Karpas-422 (cell line): ENCODE data around the gene CDCA8. TPM values are rescaled to one million over a fixed set of nuclear protein-coding genes. Genes with fewer than 3 reads are reported as not detected.
"Not testable (repeated sequence)": the region's sequence is repeated elsewhere in the genome, so short reads cannot be mapped to it uniquely, and the experiment has no call there.

ENCODE experiments used
- DNase-seq: peaks from one replicate; pipeline ENCODE4 v3.0.0-alpha.2; 2015
- H2AFZ ChIP-seq: fragments of 200-600 bp; sonication (generic); 2 replicates; pipeline ENCODE4 v1.6.1; 2014; ENCODE audit warnings: antibody characterized with exemption, low read length, mixed read lengths
- H3K27ac ChIP-seq: fragments of 200-600 bp; sonication (generic); 2 replicates; pipeline ENCODE4 v1.5.1; 2014; ENCODE audit warnings: mild to moderate bottlenecking, low read length, moderate library complexity
- H3K27me3 ChIP-seq: fragments of 200-600 bp; sonication (generic); 2 replicates; pipeline ENCODE4 v1.6.1; 2014; ENCODE audit warnings: low read length, mixed read lengths
- H3K36me3 ChIP-seq: fragments of 200-600 bp; sonication (generic); 2 replicates; pipeline ENCODE4 v1.6.1; 2014; ENCODE audit warnings: low read length, mixed read lengths; ENCODE audit not compliant: insufficient read depth
- H3K4me1 ChIP-seq: fragments of 200-600 bp; sonication (generic); 2 replicates; pipeline ENCODE4 v1.6.1; 2014; ENCODE audit warnings: mild to moderate bottlenecking, low read length, mixed read lengths
- H3K4me2 ChIP-seq: fragments of 200-600 bp; sonication (generic); 2 replicates; pipeline ENCODE4 v1.6.1; 2014; ENCODE audit warnings: low read length, low read depth, mild to moderate bottlenecking; ENCODE audit not compliant: poor library complexity, severe bottlenecking
- H3K4me3 ChIP-seq: fragments of 200-600 bp; sonication (generic); 2 replicates; pipeline ENCODE4 v1.5.1; 2014; ENCODE audit warnings: mild to moderate bottlenecking, antibody characterized with exemption, low read length, mixed read lengths
- H3K79me2 ChIP-seq: fragments of 200-600 bp; sonication (generic); 2 replicates; pipeline ENCODE4 v1.6.1; 2014; ENCODE audit warnings: mild to moderate bottlenecking, low read length, mixed read lengths
- H3K9ac ChIP-seq: fragments of 200-600 bp; sonication (generic); 2 replicates; pipeline ENCODE4 v1.6.0; 2014; ENCODE audit warnings: low read length
- H3K9me2 ChIP-seq: fragments of 200-600 bp; sonication (generic), shearing (Covaris generic); replicated peaks from 2 replicates; pipeline ENCODE4 v1.6.0; 2014; ENCODE audit warnings: mild to moderate bottlenecking, low read length, moderate library complexity; ENCODE audit not compliant: insufficient read depth
- H3K9me3 ChIP-seq: fragments of 300-700, 200-600 bp; sonication (generic); 2 replicates; pipeline ENCODE4 v1.6.1; 2014; ENCODE audit warnings: low read length, mixed read lengths
- H4K20me1 ChIP-seq: fragments of 200-600 bp; sonication (generic); 2 replicates; pipeline ENCODE4 v1.6.1; 2014; ENCODE audit warnings: mild to moderate bottlenecking, antibody characterized with exemption, low read length, low read depth; ENCODE audit not compliant: insufficient read depth
- total RNA-seq: library from RNA; depleted of rRNA; stranded (reverse); fragments of >200 nt; shearing (Covaris generic); gene quantifications from 2 replicates; pipeline ENCODE4 v1.2.3, GENCODE V29; 2014; ENCODE audit warnings: low replicate concordance

Gene CDCA8
- total RNA-seq, 1 experiment from 2014 or later = 33.1 TPM

GRCh38 chr1:37726751-37727585 is 34.7 kb downstream of the CDCA8 start:
- H3K9me2 ChIP-seq = no peaks in the 10 kb centered on the region
- no peaks in the 10 kb centered on the region for H4K20me1 ChIP-seq
- no peaks in the 10 kb centered on the region; the same call in 1 of the 2 replicates for H3K4me1 ChIP-seq

GRCh38 chr1:37728416-37728815 is 36.1 kb downstream of the CDCA8 start:
- H3K27ac ChIP-seq = no peak overlapping the region
- H3K4me3 ChIP-seq = no peak overlapping the region
- H3K9me2 ChIP-seq = no peaks in the 10 kb centered on the region
- no peaks in the 10 kb centered on the region; the same call in 1 of the 2 replicates for H3K4me1 ChIP-seq
- no peaks in the 10 kb centered on the region for H3K9me3 ChIP-seq
- H3K9ac ChIP-seq = no peak overlapping the region
- H4K20me1 ChIP-seq = no peaks in the 10 kb centered on the region
- H2AFZ ChIP-seq = no peak overlapping the region
- no peaks in the 10 kb centered on the region for H3K79me2 ChIP-seq
- H3K27me3 ChIP-seq = no peaks in the 10 kb centered on the region
- DNase-seq = no peak
- H3K36me3 ChIP-seq = no peaks in the 10 kb centered on the region
- no peak overlapping the region for H3K4me2 ChIP-seq

More at GRCh38 chr1:37726751-37727585, 34.7 kb downstream of the CDCA8 start:
- no peak overlapping the region for H3K4me2 ChIP-seq
- H3K9ac ChIP-seq = no peak overlapping the region
- no peak overlapping the region for H3K27ac ChIP-seq
- no peaks in the 10 kb centered on the region for H3K36me3 ChIP-seq
- H3K27me3 ChIP-seq = no peaks in the 10 kb centered on the region
- no peaks in the 10 kb centered on the region for H3K79me2 ChIP-seq
- no peak overlapping the region for H2AFZ ChIP-seq
- no peak overlapping the region for H3K4me3 ChIP-seq
- H3K9me3 ChIP-seq = no peaks in the 10 kb centered on the region
- no peak for DNase-seq

- Histone ChIP-seq H3K4me3 (no peak overlapping the region), H3K4me1 (peaks cover 8% of the 10 kb centered on the region), H3K79me2 (no peaks in the 10 kb centered on the region), H3K4me2 (no peak overlapping the region), H4K20me1 (no peaks in the 10 kb centered on the region), H3K9ac (no peak overlapping the region), H2AFZ (no peak overlapping the region), H3K9me2 (no peaks in the 10 kb centered on the region), H3K27ac (no peak overlapping the region), H3K27me3 (no peaks in the 10 kb centered on the region), H3K9me3 (no peaks in the 10 kb centered on the region), H3K36me3 (no peaks in the 10 kb centered on the region)
- DNase-seq = no peak
Measured at GRCh38 chr1:37730376-37730775, 38.1 kb downstream of the CDCA8 start.

GRCh38 chr1:37731312-37732019 is 39.1 kb downstream of the CDCA8 start:
- no peak overlapping the region for H3K9ac ChIP-seq
- H3K36me3 ChIP-seq = no peaks in the 10 kb centered on the region
- no peak overlapping the region for H3K4me3 ChIP-seq
- no peaks in the 10 kb centered on the region for H3K9me3 ChIP-seq
- no peak overlapping the region for H3K4me2 ChIP-seq
- H3K79me2 ChIP-seq = no peaks in the 10 kb centered on the region
- no peaks in the 10 kb centered on the region for H3K9me2 ChIP-seq
- peaks cover 8% of the 10 kb centered on the region for H3K4me1 ChIP-seq
- no peak overlapping the region for H2AFZ ChIP-seq
- H3K27ac ChIP-seq = no peak overlapping the region
- H4K20me1 ChIP-seq = no peaks in the 10 kb centered on the region
- DNase-seq = no peak
- no peaks in the 10 kb centered on the region for H3K27me3 ChIP-seq

- Histone ChIP-seq H2AFZ (no peak overlapping the region), H3K9me3 (no peaks in the 10 kb centered on the region), H3K79me2 (no peaks in the 10 kb centered on the region), H3K4me2 (no peak overlapping the region), H3K9ac (no peak overlapping the region), H3K36me3 (no peaks in the 10 kb centered on the region), H3K9me2 (no peaks in the 10 kb centered on the region), H3K27ac (no peak overlapping the region), H4K20me1 (no peaks in the 10 kb centered on the region), H3K4me3 (no peak overlapping the region), H3K27me3 (no peaks in the 10 kb centered on the region), H3K4me1 (peaks cover 8% of the 10 kb centered on the region)
- no peak for DNase-seq
Measured at GRCh38 chr1:37732111-37732780, 39.9 kb downstream of the CDCA8 start.

- H3K27me3 ChIP-seq = no peaks in the 10 kb centered on the region
- no peak overlapping the region for H3K9ac ChIP-seq
- H3K36me3 ChIP-seq = no peaks in the 10 kb centered on the region
- H4K20me1 ChIP-seq = no peaks in the 10 kb centered on the region
- no peak overlapping the region for H3K4me2 ChIP-seq
- H3K4me1 ChIP-seq = peaks cover 8% of the 10 kb centered on the region
- H2AFZ ChIP-seq = no peak overlapping the region
- H3K27ac ChIP-seq = no peak overlapping the region
- no peaks in the 10 kb centered on the region for H3K9me2 ChIP-seq
- H3K9me3 ChIP-seq = no peaks in the 10 kb centered on the region
- no peak for DNase-seq
- H3K79me2 ChIP-seq = no peaks in the 10 kb centered on the region
- H3K4me3 ChIP-seq = no peak overlapping the region
Measured at GRCh38 chr1:37734629-37735591, 42.6 kb downstream of the CDCA8 start.

- H3K4me3 ChIP-seq, H2AFZ ChIP-seq, H3K27ac ChIP-seq, H3K9me2 ChIP-seq, H3K9ac ChIP-seq, H3K9me3 ChIP-seq, H3K36me3 ChIP-seq, H4K20me1 ChIP-seq, H3K79me2 ChIP-seq, H3K4me2 ChIP-seq, H3K27me3 ChIP-seq, DNase-seq, H3K4me1 ChIP-seq: not testable (repeated sequence)
Measured at GRCh38 chr1:37737975-37738374, 45.7 kb downstream of the CDCA8 start.
